Naive thymus-derived CD4-positive, alpha-beta T cell (primary cell): ENCODE measurements around the gene SPOCK3. TPM values are rescaled to one million over a fixed set of nuclear protein-coding genes. Genes with fewer than 3 reads are reported as not detected.
"Not testable (repeated sequence)": the region's sequence is repeated elsewhere in the genome, so short reads cannot be mapped to it uniquely, and the experiment has no call there.

Source experiments
- ATAC-seq: fragments of 150-1000 bp; cut with Tn5 transposase; 2 replicates; pipeline ENCODE4 v1.10.0; 2021; ENCODE audit warnings: mild to moderate bottlenecking, moderate library complexity
- CTCF ChIA-PET: fragments of 350-600 bp; sonication (Branson Sonifier 250); formaldehyde crosslinking; loops from one replicate; lab custom pipeline; 2021; ENCODE audit warnings: antibody characterized with exemption; lab: Charles Lee
- POLR2A ChIA-PET: fragments of 350-600 bp; sonication (Branson Sonifier 250); formaldehyde crosslinking; loops from one replicate; lab custom pipeline; 2021; ENCODE audit warnings: antibody characterized with exemption, inconsistent platforms; lab: Charles Lee
- DNase-seq, 9 donors: peaks; one replicate each; pipeline versions ENCODE4 v3.0.0 to v3.0.0-alpha.2; 2020 to 2022; ENCODE audit warnings: mixed read lengths in 1 of 9
- H3K27ac ChIP-seq: one replicate; pipeline ENCODE4 v1.7.0; 2013; ENCODE audit warnings: mild to moderate bottlenecking, low read depth, low read length, moderate library complexity
- H3K27me3 ChIP-seq, 2 donors: one replicate each; pipeline ENCODE4 v1.7.0; 2013; ENCODE audit warnings: low read length in 2 of 2, mild to moderate bottlenecking in 2 of 2, moderate library complexity in 2 of 2; ENCODE audit not compliant: control insufficient read depth in 2 of 2, insufficient read depth in 2 of 2
- H3K36me3 ChIP-seq, 3 experiments: 1 replicate in 2 of 3; 2 replicates in 1 of 3; pipeline ENCODE4 v1.7.0; 2013; ENCODE audit warnings: low read length in 3 of 3, mild to moderate bottlenecking in 3 of 3, moderate library complexity in 1 of 3; ENCODE audit not compliant: insufficient read depth in 3 of 3, control insufficient read depth in 2 of 3
- H3K4me1 ChIP-seq, 2 donors: one replicate each; pipeline ENCODE4 v1.7.0; 2013; ENCODE audit warnings: low read length in 2 of 2, mild to moderate bottlenecking in 2 of 2, moderate library complexity in 1 of 2; ENCODE audit not compliant: control insufficient read depth in 2 of 2, insufficient read depth in 2 of 2
- H3K4me3 ChIP-seq: 2 replicates; pipeline ENCODE4 v1.7.0; 2013; ENCODE audit warnings: mild to moderate bottlenecking, low read length
- H3K9me3 ChIP-seq, 3 experiments: 1 replicate in 2 of 3; 2 replicates in 1 of 3; pipeline ENCODE4 v1.7.0; 2013; ENCODE audit warnings: low read length in 3 of 3; ENCODE audit not compliant: control insufficient read depth in 2 of 3
- H3K27ac Mint-ChIP-seq, 9 donors: one replicate each; pipeline ENCODE4 v1.8.0; 2020 to 2022; ENCODE audit warnings: mixed read lengths in 9 of 9, mild to moderate bottlenecking in 8 of 9, moderate library complexity in 5 of 9, inconsistent platforms in 2 of 9
- H3K27me3 Mint-ChIP-seq, 5 donors: one replicate each; pipeline ENCODE4 v1.8.0; 2021 to 2022; ENCODE audit warnings: mixed read lengths in 5 of 5, mild to moderate bottlenecking in 1 of 5
- H3K36me3 Mint-ChIP-seq, 5 donors: one replicate each; pipeline ENCODE4 v1.8.0; 2020 to 2022; ENCODE audit warnings: mixed read lengths in 5 of 5, mild to moderate bottlenecking in 3 of 5, inconsistent platforms in 1 of 5
- H3K4me1 Mint-ChIP-seq, 7 donors: one replicate each; pipeline ENCODE4 v1.8.0; 2020 to 2022; ENCODE audit warnings: mixed read lengths in 7 of 7, mild to moderate bottlenecking in 3 of 7, inconsistent platforms in 1 of 7
- H3K4me3 Mint-ChIP-seq, 10 donors: one replicate each; pipeline ENCODE4 v1.8.0; 2020 to 2022; ENCODE audit warnings: mild to moderate bottlenecking in 10 of 10, mixed read lengths in 10 of 10, moderate library complexity in 6 of 10, inconsistent platforms in 2 of 10
- H3K9me3 Mint-ChIP-seq, 11 donors: one replicate each; pipeline ENCODE4 v1.8.0; 2020 to 2022; ENCODE audit warnings: mixed read lengths in 11 of 11, mild to moderate bottlenecking in 4 of 11, inconsistent platforms in 1 of 11, moderate library complexity in 1 of 11
- intact Hi-C, 2 donors: fragments of 100-400 bp; cut with micrococcal nuclease; formaldehyde crosslinking; loops; one replicate each; pipeline ENCODE4 v1.15.1; 2023
- polyA plus RNA-seq, 2 donors: library from polyadenylated mRNA; unstranded; fragments of 300-500 nt; fragmentation: Illumina TruSeq; gene quantifications; one replicate each; pipeline ENCODE4 v1.2.3, GENCODE V29; 2021
- total RNA-seq, 6 experiments: library from RNA in 5 of 6; stranded (reverse) in 5 of 6; gene quantifications; 1 replicate in 5 of 6; 2 replicates in 1 of 6; pipeline ENCODE4 v1.2.3 and lab custom pipeline; 2021 to 2026

Gene SPOCK3
- total and polyA plus RNA-seq, 7 experiments from 2014 or later: 0.54 TPM; not detected in 6

DNA sequence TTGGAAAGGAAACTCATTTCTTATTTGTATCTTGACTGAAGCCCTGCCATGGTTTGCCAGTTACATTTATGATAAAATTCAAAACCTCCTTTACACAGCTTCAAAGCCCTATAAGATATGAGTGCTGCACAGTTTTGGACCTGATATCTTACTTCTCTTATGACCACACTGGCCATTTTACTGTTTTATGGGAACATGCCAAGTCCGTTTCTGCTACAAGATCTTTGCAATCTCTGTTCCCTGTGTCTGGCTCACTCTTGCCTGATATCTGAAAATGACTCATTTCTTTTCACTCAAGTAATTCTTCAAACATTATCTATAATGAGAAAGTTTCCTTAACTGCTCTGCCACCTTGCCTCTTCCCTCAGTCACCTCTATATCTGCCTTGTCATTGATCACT is 247.3 kb downstream of the SPOCK3 start:
- peaks cover 0 to 1% (median 0%) of the 10 kb centered on the region in 3 experiments for H3K9me3 ChIP-seq
- no peaks in the 10 kb centered on the region for H3K36me3 ChIP-seq
- ChIA-PET CTCF (no interaction called here), POLR2A (no interaction called here)
- no peak for DNase-seq
- no peaks in the 10 kb centered on the region for H3K36me3 Mint-ChIP-seq
- intact Hi-C loops: no loop called here
- no peak overlapping the region for H3K4me3 Mint-ChIP-seq
- no peak overlapping the region for H3K27ac Mint-ChIP-seq
- no peak overlapping the region for H3K27ac ChIP-seq
- no peak overlapping the region for H3K4me3 ChIP-seq
- H3K9me3 Mint-ChIP-seq: peaks cover 0 to 11% (median 0%) of the 10 kb centered on the region in 11 donors
- ATAC-seq: no peak
- no peaks in the 10 kb centered on the region for H3K27me3 Mint-ChIP-seq
- H3K4me1 ChIP-seq: no peaks in the 10 kb centered on the region
- H3K4me1 Mint-ChIP-seq: no peaks in the 10 kb centered on the region
- no peaks in the 10 kb centered on the region for H3K27me3 ChIP-seq

DNA sequence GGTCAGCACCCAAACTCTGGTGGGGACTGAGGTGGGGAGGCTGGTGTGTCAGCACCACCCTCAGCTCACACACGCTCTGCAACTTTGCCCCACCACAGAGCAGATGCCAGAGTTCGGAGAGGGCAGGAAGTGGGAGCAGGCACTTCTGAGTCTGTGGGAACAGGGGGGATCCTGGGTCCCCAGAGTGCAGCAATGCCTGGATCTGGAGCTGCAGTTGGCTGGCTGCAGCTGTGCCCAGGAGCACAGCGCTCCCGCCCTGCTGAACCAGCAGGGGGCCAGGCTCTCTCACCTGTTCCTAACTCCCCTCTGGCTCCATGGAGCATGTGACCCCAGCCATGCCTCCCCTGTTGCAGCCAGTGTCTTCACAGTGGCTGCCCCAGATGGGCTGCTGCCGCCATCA is 252.4 kb downstream of the SPOCK3 start:
- Histone ChIP-seq H3K36me3 (no peaks in the 10 kb centered on the region), H3K27me3 (no peaks in the 10 kb centered on the region), H3K4me3 (no peak overlapping the region), H3K4me1 (no peaks in the 10 kb centered on the region), H3K27ac (no peak overlapping the region), H3K9me3 (peaks cover 0 to 4% (median 0%) of the 10 kb centered on the region in 3 experiments)
- Mint-ChIP-seq H3K27ac (no peak overlapping the region), H3K4me3 (no peak overlapping the region), H3K27me3 (no peaks in the 10 kb centered on the region), H3K36me3 (no peaks in the 10 kb centered on the region), H3K9me3 (peaks cover 0 to 9% (median 2%) of the 10 kb centered on the region in 11 donors), H3K4me1 (no peaks in the 10 kb centered on the region)
- intact Hi-C loops: no loop called here
- no peak for DNase-seq
- ChIA-PET CTCF (interaction anchor here (0.6 kb wide), 1 partner anchor 8 kb away, joined by 3 read pairs; no protein-coding TSS in a partner anchor), POLR2A (no interaction called here)
- ATAC-seq: no peak

DNA sequence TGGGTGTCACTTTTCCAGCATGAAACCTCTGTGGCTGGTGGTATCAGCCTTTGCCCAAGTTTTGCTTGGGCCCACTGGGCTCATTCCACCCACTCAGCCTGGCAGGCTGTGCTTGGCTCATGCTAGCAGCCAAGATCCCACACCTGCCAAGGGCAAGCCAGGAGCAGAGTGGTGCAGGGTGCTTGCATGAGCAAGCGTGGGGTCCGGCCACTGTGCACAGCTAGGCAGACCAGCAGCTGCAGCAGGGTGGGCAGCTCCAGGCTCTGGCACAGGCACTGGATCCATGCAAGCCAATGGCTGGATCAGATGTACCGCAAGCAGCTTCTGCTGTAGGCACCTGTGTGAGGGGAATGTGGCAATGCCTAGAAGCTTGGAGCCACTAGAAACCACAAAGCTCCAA is 253.9 kb downstream of the SPOCK3 start:
- Mint-ChIP-seq H3K27me3 (no peaks in the 10 kb centered on the region), H3K36me3 (no peaks in the 10 kb centered on the region), H3K4me1 (no peaks in the 10 kb centered on the region), H3K4me3 (no peak overlapping the region), H3K9me3 (peaks cover 0 to 17% (median 2%) of the 10 kb centered on the region in 11 donors), H3K27ac (no peak overlapping the region)
- ChIA-PET POLR2A (no interaction called here), CTCF (no interaction called here)
- ATAC-seq (no peak), DNase-seq (no peak)
- Histone ChIP-seq H3K36me3 (no peaks in the 10 kb centered on the region), H3K27ac (no peak overlapping the region), H3K9me3 (peaks cover 0 to 4% (median 0%) of the 10 kb centered on the region in 3 experiments), H3K4me1 (no peaks in the 10 kb centered on the region), H3K4me3 (no peak overlapping the region), H3K27me3 (no peaks in the 10 kb centered on the region)
- intact Hi-C loops: no loop called here

DNA sequence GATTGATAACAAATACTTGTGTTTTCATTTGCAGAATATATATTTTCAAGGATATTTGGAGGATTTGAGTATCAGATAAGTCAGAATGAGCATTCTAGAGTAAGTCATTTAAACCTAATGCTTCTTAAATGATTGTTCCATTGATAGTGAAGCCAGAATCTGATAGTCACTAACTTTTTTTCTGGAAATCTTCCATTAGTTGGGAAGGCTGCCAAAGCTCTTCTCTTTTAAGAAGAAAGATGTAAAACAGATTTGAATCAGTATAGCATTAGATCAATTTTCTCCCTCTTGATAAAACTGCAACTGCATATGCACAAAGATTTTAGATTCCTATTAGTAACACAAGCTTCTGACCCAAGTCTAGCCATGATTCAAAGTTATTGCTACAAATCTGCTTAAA is 256.7 kb downstream of the SPOCK3 start:
- Mint-ChIP-seq H3K36me3 (no peaks in the 10 kb centered on the region), H3K4me3 (no peak overlapping the region), H3K9me3 (peaks cover 0 to 21% (median 2%) of the 10 kb centered on the region in 11 donors), H3K4me1 (no peaks in the 10 kb centered on the region), H3K27me3 (no peaks in the 10 kb centered on the region), H3K27ac (no peak overlapping the region)
- Histone ChIP-seq H3K36me3 (no peaks in the 10 kb centered on the region), H3K4me1 (no peaks in the 10 kb centered on the region), H3K27me3 (no peaks in the 10 kb centered on the region), H3K27ac (no peak overlapping the region), H3K4me3 (no peak overlapping the region), H3K9me3 (peaks cover 0 to 4% (median 0%) of the 10 kb centered on the region in 3 experiments)
- ATAC-seq (no peak), DNase-seq (no peak)
- ChIA-PET CTCF (no interaction called here), POLR2A (no interaction called here)
- intact Hi-C loops: no loop called here

DNA sequence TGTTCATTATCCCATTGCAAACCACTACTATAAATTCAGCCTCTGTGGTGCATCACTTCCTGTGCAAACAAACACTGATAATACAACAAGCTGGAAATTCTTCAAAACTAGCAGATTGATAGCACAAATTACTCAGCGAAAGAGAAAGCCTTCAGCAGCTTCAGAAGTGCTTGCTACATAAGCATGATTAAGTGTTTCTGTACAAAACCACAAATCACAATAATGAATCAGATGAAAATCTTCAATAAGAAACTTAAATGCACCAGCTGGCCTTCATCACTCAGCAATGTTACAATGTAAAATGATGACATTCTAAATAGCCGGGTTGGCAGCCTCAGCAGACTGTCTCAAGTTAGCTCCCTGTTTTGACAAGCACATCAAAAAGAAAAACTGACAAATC is 262.2 kb downstream of the SPOCK3 start:
- Histone ChIP-seq H3K27ac (no peak overlapping the region), H3K36me3 (no peaks in the 10 kb centered on the region), H3K9me3 (peaks cover 0 to 11% (median 0%) of the 10 kb centered on the region in 3 experiments), H3K27me3 (no peaks in the 10 kb centered on the region), H3K4me3 (no peak overlapping the region), H3K4me1 (no peaks in the 10 kb centered on the region)
- Mint-ChIP-seq H3K4me3 (no peak overlapping the region), H3K4me1 (no peaks in the 10 kb centered on the region), H3K9me3 (peaks cover 3 to 33% (median 11%) of the 10 kb centered on the region in 11 donors), H3K36me3 (peaks cover 0 to 6% (median 0%) of the 10 kb centered on the region in 5 donors), H3K27me3 (no peaks in the 10 kb centered on the region), H3K27ac (no peak overlapping the region)
- DNase-seq: no peak
- no peak for ATAC-seq
- ChIA-PET CTCF (no interaction called here), POLR2A (no interaction called here)
- intact Hi-C loops: no loop called here

DNA sequence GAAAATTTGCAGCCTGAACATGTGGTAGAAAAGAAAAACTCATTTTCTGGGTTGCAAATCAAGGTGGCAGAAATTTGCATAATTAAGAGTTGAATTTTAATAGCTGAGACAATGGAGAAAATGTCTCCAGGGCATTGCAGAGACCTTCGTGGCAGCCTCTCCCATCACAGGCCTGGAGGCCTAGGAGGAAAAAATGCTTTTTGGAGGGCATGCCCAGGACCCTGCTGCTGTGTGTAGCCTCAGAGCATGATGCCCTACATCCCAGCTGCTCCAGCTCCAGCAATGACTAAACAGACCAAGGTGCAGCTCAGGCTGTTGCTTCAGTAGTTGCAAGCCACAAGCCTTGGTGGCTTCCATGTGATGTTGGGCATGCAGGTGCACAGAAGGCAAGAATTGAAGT is 266.1 kb downstream of the SPOCK3 start:
- H3K9me3 ChIP-seq: peaks cover 0 to 13% (median 0%) of the 10 kb centered on the region in 3 experiments
- H3K27me3 ChIP-seq, H3K27ac ChIP-seq, H3K27ac Mint-ChIP-seq, H3K4me3 ChIP-seq, H3K36me3 Mint-ChIP-seq, POLR2A ChIA-PET, H3K36me3 ChIP-seq, ATAC-seq, H3K4me3 Mint-ChIP-seq, H3K4me1 Mint-ChIP-seq, intact Hi-C loops, CTCF ChIA-PET, H3K27me3 Mint-ChIP-seq, DNase-seq, H3K4me1 ChIP-seq: not testable (repeated sequence)
- H3K9me3 Mint-ChIP-seq: peaks cover 3 to 23% (median 10%) of the 10 kb centered on the region in 11 donors

DNA sequence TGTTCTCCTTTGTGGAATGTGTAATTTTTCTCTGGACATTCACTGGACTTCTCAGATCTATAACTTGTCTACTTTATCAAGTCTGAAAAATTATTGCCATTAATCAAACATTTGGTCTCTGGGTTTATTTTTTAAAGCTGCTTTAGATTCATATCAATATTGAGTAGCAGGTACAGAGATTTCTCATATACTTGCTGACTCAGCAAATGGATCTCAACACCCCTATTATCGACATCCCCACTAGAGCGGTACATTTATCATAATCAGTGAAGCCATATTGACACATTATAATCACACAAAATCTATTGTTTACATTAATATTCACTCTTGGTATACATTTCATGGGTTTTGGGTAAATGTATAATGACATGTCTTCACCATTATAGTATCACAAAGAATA is 268.7 kb downstream of the SPOCK3 start:
- H3K9me3 Mint-ChIP-seq: peaks cover 4 to 30% (median 12%) of the 10 kb centered on the region in 11 donors
- Histone ChIP-seq H3K27me3 (no peaks in the 10 kb centered on the region), H3K27ac (no peak overlapping the region), H3K9me3 (peaks cover 0 to 13% (median 0%) of the 10 kb centered on the region in 3 experiments), H3K4me1 (no peaks in the 10 kb centered on the region), H3K4me3 (no peak overlapping the region), H3K36me3 (no peaks in the 10 kb centered on the region)
- H3K27ac Mint-ChIP-seq: no peak overlapping the region
- ChIA-PET POLR2A (no interaction called here), CTCF (no interaction called here)
- no peak for ATAC-seq
- no peaks in the 10 kb centered on the region for H3K27me3 Mint-ChIP-seq
- no peak overlapping the region for H3K4me3 Mint-ChIP-seq
- peaks cover 0 to 6% (median 0%) of the 10 kb centered on the region in 5 donors for H3K36me3 Mint-ChIP-seq
- H3K4me1 Mint-ChIP-seq: no peaks in the 10 kb centered on the region
- intact Hi-C loops: no loop called here
- no peak for DNase-seq
